IMR-90 (cell line): ENCODE measurements around the gene GAS2L2.

Experiments
- BHLHE40 ChIP-seq: fragments of 150-350 bp; IDR thresholded peaks from 2 replicates; pipeline ENCODE4 v1.6.1; 2016; ENCODE audit warnings: mild to moderate bottlenecking, low read depth, low read length
- CEBPB ChIP-seq: IDR thresholded peaks from 2 replicates; pipeline ENCODE4 v1.6.1; 2012; ENCODE audit warnings: low read depth, low read length, improper control_type of control experiment
- CHD1 ChIP-seq: IDR thresholded peaks from 2 replicates; pipeline ENCODE4 v1.6.1; 2012; ENCODE audit warnings: low read depth, low read length, improper control_type of control experiment
- CTCF ChIP-seq: conservative IDR thresholded peaks from 2 replicates; pipeline ENCODE4 v1.5.1; 2012; ENCODE audit warnings: mild to moderate bottlenecking, low read depth, low read length, improper control_type of control experiment
- FOS ChIP-seq: fragments of 150-350 bp; IDR thresholded peaks from 2 replicates; pipeline ENCODE4 v1.6.1; 2016; ENCODE audit warnings: low read depth, low read length
- MAZ ChIP-seq: IDR thresholded peaks from 2 replicates; pipeline ENCODE4 v1.6.1; 2012; ENCODE audit warnings: low read depth, mild to moderate bottlenecking, low read length, improper control_type of control experiment, moderate library complexity, borderline replicate concordance
- MXI1 ChIP-seq: IDR thresholded peaks from 2 replicates; pipeline ENCODE4 v1.6.1; 2012; ENCODE audit warnings: low read depth, mild to moderate bottlenecking, low read length, moderate library complexity, borderline replicate concordance
- POLR2A ChIP-seq: IDR thresholded peaks from 2 replicates; pipeline ENCODE4 v1.6.1; 2012; ENCODE audit warnings: mild to moderate bottlenecking, low read depth, low read length
- RAD21 ChIP-seq: IDR thresholded peaks from 2 replicates; pipeline ENCODE4 v1.6.1; 2012; ENCODE audit warnings: low read length, improper control_type of control experiment
- SMC3 ChIP-seq: fragments of 150-350 bp; IDR thresholded peaks from 2 replicates; pipeline ENCODE4 v1.6.1; 2016; ENCODE audit warnings: low read depth, mild to moderate bottlenecking, antibody characterized with exemption, low read length, moderate library complexity
- USF2 ChIP-seq: fragments of 150-350 bp; IDR thresholded peaks from 2 replicates; pipeline ENCODE4 v1.6.1; 2017; ENCODE audit warnings: mild to moderate bottlenecking, antibody characterized with exemption, low read length, low read depth

- TF ChIP-seq BHLHE40 = no peak
- TF ChIP-seq CTCF = no peak
- no peak for TF ChIP-seq POLR2A
- TF ChIP-seq CHD1 = no peak
- TF ChIP-seq MXI1 = no peak
- TF ChIP-seq SMC3 = no peak
- TF ChIP-seq FOS = no peak
- TF ChIP-seq MAZ = no peak
- no peak for TF ChIP-seq USF2
- TF ChIP-seq CEBPB = no peak
- TF ChIP-seq RAD21 = no peak
Measured at GRCh38 chr17:35765756-35766488, 12.9 kb upstream of the GAS2L2 start.
